Measurements from ENCODE around the gene TXNRD2. TPM values are rescaled to one million over a fixed set of nuclear protein-coding genes. Genes with fewer than 3 reads are reported as not detected.

TXNRD2 gene
- total RNA-seq, 1 experiment from 2014 or later: 22.9 TPM

GRCh38 chr22:19857382-19857781 is 84.2 kb downstream of the TXNRD2 start:
- Histone ChIP-seq H3K23ac (ENCODE audit: insufficient read length, low read depth, low read length) (no peak overlapping the region), H3T11ph (ENCODE audit: low read length) (no peak overlapping the region), H3K4me1 (ENCODE audit: insufficient read depth, low read length) (no peaks in the 10 kb centered on the region; the same call in 1 of the 2 replicates), H2BK120ac (ENCODE audit: low read depth, low read length, poor library complexity, severe bottlenecking) (no peak overlapping the region), H3K4me2 (ENCODE audit: insufficient read depth, insufficient read length, low read length) (no peak overlapping the region), H3K14ac (ENCODE audit: insufficient read depth, low read length) (no peak overlapping the region), H3K56ac (ENCODE audit: insufficient read length, low read depth, low read length) (no peak overlapping the region), H4K8ac (replicated peaks; ENCODE audit: insufficient read length, low read depth, low read length) (no peak overlapping the region), H3K27ac (ENCODE audit: insufficient read length, low read depth, low read length) (no peak overlapping the region), H3K79me2 (ENCODE audit: insufficient read depth, low read length) (peaks cover 13% of the 10 kb centered on the region; the same call in 1 of the 2 replicates), H4K5ac (ENCODE audit: insufficient read length, low read depth, low read length) (no peak overlapping the region), H2AFZ (ENCODE audit: low read length) (no peak overlapping the region), H2BK12ac (ENCODE audit: insufficient read length, low read depth, low read length) (no peak overlapping the region), H3K9me3 (ENCODE audit: control insufficient read depth, low read depth, low read length) (no peaks in the 10 kb centered on the region), H3K27me3 (ENCODE audit: insufficient read depth, low read length) (no peaks in the 10 kb centered on the region), H3K79me1 (ENCODE audit: insufficient read depth, low read depth, low read length, poor library complexity, severe bottlenecking) (peaks cover 5% of the 10 kb centered on the region), H3K9ac (ENCODE audit: extremely low read depth, insufficient read length, low read length) (no peak overlapping the region), H2BK20ac (ENCODE audit: low read depth, low read length, poor library complexity, severe bottlenecking) (no peak overlapping the region), H3K23me2 (ENCODE audit: insufficient read length, low read depth, low read length, poor library complexity, severe bottlenecking) (peaks cover 17% of the 10 kb centered on the region), H3K18ac (ENCODE audit: insufficient read length, low read depth, low read length) (no peak overlapping the region), H2BK5ac (ENCODE audit: insufficient read length, low read length) (no peak overlapping the region), H2BK15ac (ENCODE audit: low read depth, low read length) (no peak overlapping the region), H2AK5ac (ENCODE audit: insufficient read length, low read length) (no peak overlapping the region), H4K20me1 (ENCODE audit: control insufficient read depth, insufficient read depth, insufficient read length) (no peaks in the 10 kb centered on the region), H4K91ac (ENCODE audit: insufficient read length, low read depth, low read length) (no peak overlapping the region), H3K4ac (ENCODE audit: low read depth, low read length) (no peak overlapping the region)
- no peak for TF ChIP-seq CTCF (conservative IDR thresholded peaks at IDR 0.05)
- Mint-ChIP-seq H3K9me3 (no peaks in the 10 kb centered on the region), H3K4me1 (peaks cover 29 to 31% of the 10 kb centered on the region in 2 experiments), H3K4me3 (no peak overlapping the region), H3K27me3 (ENCODE audit: low read depth) (no peaks in the 10 kb centered on the region; the same call in none of the 2 replicates), H3K27ac (no peak overlapping the region), H3K36me3 (ENCODE audit: insufficient read depth in 1 of 3, low read depth in 3 of 3) (peaks cover 11 to 18% (median 12%) of the 10 kb centered on the region in 3 experiments; a peak in 6 of 7 replicates)
- DNase-seq: no peak
- no CpG with 5 or more reads among the region's 3 CpGs for WGBS (ENCODE audit: extremely low coverage, insufficient read length, low lambda C conversion rate)
